GM12891 (cell line): ENCODE results near the gene NIPAL4.

Experiments
- DNase-seq: peaks from one replicate; pipeline ENCODE4 v3.0.0; 2011; ENCODE audit warnings: low spot score; ENCODE audit not compliant: insufficient read length
- FAIRE-seq: peaks from 2 replicates; lab custom pipeline; 2011; peaks lifted over from hg19 to GRCh38; lab: Jason Lieb, UNC
- PAX5 ChIP-seq: IDR thresholded peaks from 2 replicates; pipeline ENCODE4 v1.6.1; 2011; ENCODE audit warnings: low read length, moderate library complexity, mild to moderate bottlenecking; ENCODE audit not compliant: insufficient read depth, severe bottlenecking
- POLR2A ChIP-seq: IDR thresholded peaks from 2 replicates; pipeline ENCODE4 v1.6.1; 2011; ENCODE audit warnings: low read depth, low read length, control low read depth
- POLR2AphosphoS5 ChIP-seq: IDR thresholded peaks from 2 replicates; pipeline ENCODE4 v1.6.1; 2011; ENCODE audit warnings: low read depth, low read length, control low read depth
- POU2F2 ChIP-seq: IDR thresholded peaks from 2 replicates; pipeline ENCODE4 v1.6.1; 2011; ENCODE audit warnings: low read depth, mild to moderate bottlenecking, control low read depth, low read length, moderate library complexity
- SPI1 ChIP-seq: IDR thresholded peaks from 2 replicates; pipeline ENCODE4 v1.6.1; 2011; ENCODE audit warnings: low read depth, low read length, control low read depth
- TAF1 ChIP-seq: IDR thresholded peaks from 2 replicates; pipeline ENCODE4 v1.6.1; 2011; ENCODE audit warnings: low read depth, low read length, control low read depth

NIPAL4 gene

GRCh38 chr5:157460921-157461792 lies 1.1 kb downstream of the NIPAL4 start:
- TF ChIP-seq POLR2A (no peak), PAX5 (no peak), SPI1 (no peak), POU2F2 (no peak), POLR2AphosphoS5 (no peak), TAF1 (no peak)
- FAIRE-seq (no peak), DNase-seq (no peak)

GRCh38 chr5:157463081-157463480 lies 3.1 kb downstream of the NIPAL4 start:
- DNase-seq: no peak
- TF ChIP-seq PAX5 (no peak), TAF1 (no peak)

GRCh38 chr5:157463621-157464518 lies 3.9 kb downstream of the NIPAL4 start:
- FAIRE-seq (peak; percentile 13), DNase-seq (no peak)
- TF ChIP-seq PAX5 (no peak), POLR2AphosphoS5 (no peak), TAF1 (no peak), POLR2A (no peak)

More at GRCh38 chr5:157463081-157463480, 3.1 kb downstream of the NIPAL4 start:
- no peak for FAIRE-seq

- TF ChIP-seq POLR2AphosphoS5 (no peak), TAF1 (no peak), PAX5 (no peak), SPI1 (no peak), POLR2A (no peak), POU2F2 (no peak)
- DNase-seq (no peak), FAIRE-seq (peak; percentile 79)
These were observed 4.6 kb downstream of the NIPAL4 start for GRCh38 chr5:157464519-157465171.

GRCh38 chr5:157468293-157468965 lies 8.4 kb downstream of the NIPAL4 start:
- FAIRE-seq (no peak), DNase-seq (no peak)
- TF ChIP-seq PAX5 (no peak), SPI1 (no peak), POLR2A (no peak), POLR2AphosphoS5 (no peak), POU2F2 (no peak), TAF1 (no peak)

GRCh38 chr5:157469073-157469472 lies 9.1 kb downstream of the NIPAL4 start:
- FAIRE-seq: no peak
- TF ChIP-seq POU2F2 (no peak), POLR2AphosphoS5 (no peak), PAX5 (no peak), POLR2A (no peak), TAF1 (no peak), SPI1 (no peak)
- no peak for DNase-seq

- TF ChIP-seq PAX5: no peak
- no peak for TF ChIP-seq SPI1
- no peak for TF ChIP-seq POLR2A
- no peak for TF ChIP-seq TAF1
- no peak for TF ChIP-seq POU2F2
- no peak for TF ChIP-seq POLR2AphosphoS5
- FAIRE-seq: no peak
- no peak for DNase-seq
These were observed 9.7 kb downstream of the NIPAL4 start for GRCh38 chr5:157469687-157470086.

GRCh38 chr5:157470631-157471030 lies 10.6 kb downstream of the NIPAL4 start:
- TF ChIP-seq TAF1 (no peak), POLR2AphosphoS5 (no peak), POU2F2 (no peak), SPI1 (no peak), POLR2A (no peak), PAX5 (no peak)
- DNase-seq (no peak), FAIRE-seq (no peak)

GRCh38 chr5:157471709-157472108 lies 11.7 kb downstream of the NIPAL4 start:
- DNase-seq: no peak
- peak; percentile 92 for FAIRE-seq
- TF ChIP-seq TAF1: no peak
- no peak for TF ChIP-seq PAX5
- no peak for TF ChIP-seq POU2F2
- TF ChIP-seq POLR2A: no peak
- TF ChIP-seq SPI1: no peak
- TF ChIP-seq POLR2AphosphoS5: no peak
